Smooth muscle cell of the umbilical artery (primary cell): ENCODE data around the gene RALA. TPM values are rescaled to one million over a fixed set of nuclear protein-coding genes. Genes with fewer than 3 reads are reported as not detected.

Experiments used
- total RNA-seq: library from RNA; depleted of rRNA; stranded (reverse); fragments of >200 nt; gene quantifications from 2 replicates; pipeline ENCODE4 v1.2.3, GENCODE V29; 2014

The RALA gene, protein sequence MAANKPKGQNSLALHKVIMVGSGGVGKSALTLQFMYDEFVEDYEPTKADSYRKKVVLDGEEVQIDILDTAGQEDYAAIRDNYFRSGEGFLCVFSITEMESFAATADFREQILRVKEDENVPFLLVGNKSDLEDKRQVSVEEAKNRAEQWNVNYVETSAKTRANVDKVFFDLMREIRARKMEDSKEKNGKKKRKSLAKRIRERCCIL
- total RNA-seq: 14.6 and 28.9 TPM in 2 replicates

DNA sequence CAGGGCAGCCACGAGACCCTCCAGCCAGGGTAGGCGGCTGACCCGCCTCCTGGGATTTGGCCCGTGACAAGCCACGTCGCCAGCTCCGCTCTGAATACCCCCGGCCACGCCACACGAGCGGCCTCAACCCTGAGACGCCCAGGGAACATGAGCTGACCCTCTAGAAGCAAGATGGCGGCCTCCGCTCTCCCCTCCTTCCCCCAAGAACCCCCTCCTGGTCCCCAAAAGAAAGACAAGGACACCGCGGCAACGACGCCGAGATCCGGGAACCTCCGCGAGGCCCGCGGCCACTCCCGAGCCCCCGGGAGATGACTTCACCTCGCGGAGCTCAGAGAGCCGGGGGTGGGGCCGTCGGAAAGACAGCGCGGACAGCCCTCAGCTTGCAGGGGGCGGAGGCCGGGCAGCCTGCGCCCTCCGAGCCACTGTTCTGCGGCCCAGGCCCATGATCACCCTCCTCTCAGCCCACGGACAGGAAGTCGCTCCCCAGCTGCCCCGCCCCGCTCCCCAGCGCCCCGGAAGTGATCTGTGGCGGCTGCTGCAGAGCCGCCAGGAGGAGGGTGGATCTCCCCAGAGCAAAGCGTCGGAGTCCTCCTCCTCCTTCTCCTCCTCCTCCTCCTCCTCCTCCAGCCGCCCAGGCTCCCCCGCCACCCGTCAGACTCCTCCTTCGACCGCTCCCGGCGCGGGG is at the start of gene RALA:
Gene RALA, plus strand, starts transcription at position 526 of the 685 bp plus-strand sequence. CDS start 63,096 bp downstream, outside the sequence.

Other genes with a start within 250 kb of the RALA start
- gene YAE1, start 57.2 kb upstream of the RALA start, total RNA-seq: 30.3 and 32.1 TPM in 2 replicates